Fibroblast of lung (primary cell): ENCODE measurements around the gene SPC25.
"Not testable (repeated sequence)": the region's sequence is repeated elsewhere in the genome, so short reads cannot be mapped to it uniquely, and the experiment has no call there.

ENCODE experiments used
- CTCF ChIP-seq, 2 donors: IDR thresholded peaks in 1 of 2; conservative IDR thresholded peaks in 1 of 2; 1 replicate in 1 of 2; 2 replicates in 1 of 2; pipeline ENCODE4 v1.5.1; 2011 to 2012; ENCODE audit warnings: low read length in 2 of 2, control low read depth in 1 of 2, inconsistent platforms in 1 of 2, low read depth in 1 of 2, mild to moderate bottlenecking in 1 of 2
- EZH2 ChIP-seq: IDR thresholded peaks from 2 replicates; pipeline ENCODE4 v1.5.1; 2012; ENCODE audit warnings: low read length, control low read depth, mild to moderate bottlenecking; ENCODE audit errors: missing control alignments

GRCh38 chr2:168870824-168871223, 19.4 kb downstream of the SPC25 start:
- TF ChIP-seq CTCF (conservative IDR thresholded peaks at IDR 0.05 in 1 of 2, IDR thresholded peaks at IDR 0.05 in 1 of 2; ENCODE audit: low read depth in 1 of 2, low read length in 2 of 2); EZH2: not testable (repeated sequence)
